ENCODE results near the gene EXOC3L4. TPM values are rescaled to one million over a fixed set of nuclear protein-coding genes. Genes with fewer than 3 reads are reported as not detected.
A peak's percentile ranks its signal among the peaks of the same experiment; 100 is the strongest.

The EXOC3L4 gene
- total and polyA plus RNA-seq, 9 of the 15 experiments (the other 6 are each of a cell fraction or from before 2014, with no cell fraction given) = 0.10 to 6.7 (median 0.98) TPM; not detected in 1

- TF ChIP-seq ZNF407 (IDR thresholded peaks at IDR 0.05; ENCODE audit: low read depth) = no peak
- TF ChIP-seq NFYB (IDR thresholded peaks at IDR 0.05; ENCODE audit: extremely low read depth, insufficient read length) = no peak
- TF ChIP-seq MGA (IDR thresholded peaks at IDR 0.05) = peak; percentile 59
Measured at GRCh38 chr14:103122947-103123633, 28.6 kb downstream of the EXOC3L4 start, which contains the start of gene TNFAIP2 (continued).
